EL (cell line): Measurements from ENCODE around the gene ACSL1.
A peak's percentile ranks its signal among the peaks of the same experiment; 100 is the strongest.
"Not testable (repeated sequence)": the region's sequence is repeated elsewhere in the genome, so short reads cannot be mapped to it uniquely, and the experiment has no call there.

Source experiments
- DNase-seq: peaks from one replicate; pipeline ENCODE4 v3.0.0-alpha.2; 2016

ACSL1 gene

GRCh38 chr4:184751585-184751956, 74.2 kb downstream of the ACSL1 start:
- DNase-seq = no peak

- no peak for DNase-seq
These were observed 74.7 kb downstream of the ACSL1 start for GRCh38 chr4:184750926-184751584.

DNA sequence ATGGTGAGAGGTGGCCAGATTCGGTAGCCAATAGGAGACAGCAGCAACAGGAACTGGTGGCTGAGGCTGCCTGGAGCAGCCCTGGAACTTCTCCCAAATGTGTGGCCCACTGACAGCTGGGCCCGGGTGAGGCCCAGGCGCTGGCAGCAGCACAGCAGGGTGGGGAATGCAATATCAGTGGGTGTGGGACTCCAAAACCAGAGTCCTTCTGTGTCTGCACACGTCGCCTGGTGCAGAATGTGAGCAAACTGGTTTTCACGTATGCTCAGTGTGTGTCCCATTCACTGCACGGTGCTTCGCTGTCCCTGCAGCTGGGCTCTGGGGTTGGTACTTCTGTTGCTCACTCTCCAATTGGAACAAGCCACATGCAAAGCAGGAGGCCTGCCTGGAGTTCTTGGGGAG, 77.5 kb downstream of the ACSL1 start:
- DNase-seq = no peak

DNA sequence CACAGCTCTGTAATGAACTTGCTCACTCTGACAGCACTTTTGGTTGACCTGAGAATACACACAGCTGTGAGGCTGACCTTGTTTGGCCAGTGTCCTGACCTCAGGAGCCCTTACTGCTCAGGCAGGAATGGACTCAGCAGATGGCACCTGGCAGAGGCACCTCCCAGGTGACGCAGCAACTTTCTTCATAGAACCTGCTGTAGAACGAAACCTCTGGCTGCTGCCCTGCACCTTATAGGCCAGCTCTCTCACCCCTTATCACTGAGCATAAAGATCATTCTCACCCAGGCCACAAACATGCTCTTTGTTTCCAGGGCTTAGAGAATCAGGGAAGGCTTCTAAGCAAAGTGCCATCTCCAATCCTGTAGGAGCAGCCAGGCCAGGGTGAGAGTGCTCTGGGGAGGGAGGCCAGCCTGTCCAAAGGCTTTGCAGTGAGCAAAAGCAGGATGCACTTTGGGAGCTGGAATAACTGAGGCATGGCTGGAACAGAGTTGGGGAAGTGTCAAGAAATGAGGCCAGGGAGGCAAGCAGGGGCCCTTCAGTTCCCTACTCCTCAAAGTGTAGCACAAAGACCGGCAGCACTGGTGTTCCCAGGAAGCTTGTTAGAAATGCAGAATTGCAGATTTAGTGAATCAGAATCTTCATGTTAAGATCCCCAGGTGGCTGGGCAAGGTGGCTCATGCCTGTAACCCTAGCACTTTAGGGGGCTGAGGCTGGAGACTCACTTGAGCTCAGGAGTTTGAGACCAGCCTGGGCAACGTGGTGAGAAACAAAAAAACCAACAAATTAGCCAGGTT, 78.5 kb downstream of the ACSL1 start:
- no peak for DNase-seq

- peak; percentile 71 for DNase-seq
These were observed 79.7 kb downstream of the ACSL1 start for GRCh38 chr4:184745831-184746795.

- no peak for DNase-seq
These were observed 81.5 kb downstream of the ACSL1 start for GRCh38 chr4:184744236-184744635.

- DNase-seq = no peak
These were observed 82.1 kb downstream of the ACSL1 start for GRCh38 chr4:184743650-184744049.

DNA sequence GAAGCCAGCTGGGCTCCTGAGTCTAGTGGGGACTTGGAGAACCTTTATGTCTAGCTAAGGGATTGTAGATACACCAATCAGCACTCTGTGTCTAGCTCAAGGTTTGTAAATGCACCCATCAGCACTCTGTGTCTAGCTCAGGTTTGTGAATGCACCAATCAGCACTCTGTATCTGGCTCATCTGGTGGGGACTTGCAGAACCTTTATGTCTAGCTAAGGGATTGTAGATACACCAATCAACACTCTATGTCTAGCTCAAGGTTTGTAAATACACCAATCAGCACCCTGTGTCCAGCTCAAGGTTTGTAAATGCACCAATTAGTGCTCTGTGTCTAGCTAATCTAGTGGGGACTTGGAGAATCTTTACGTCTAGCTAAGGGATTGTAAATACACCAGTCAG, 84.1 kb downstream of the ACSL1 start:
- not testable (repeated sequence) for DNase-seq

DNA sequence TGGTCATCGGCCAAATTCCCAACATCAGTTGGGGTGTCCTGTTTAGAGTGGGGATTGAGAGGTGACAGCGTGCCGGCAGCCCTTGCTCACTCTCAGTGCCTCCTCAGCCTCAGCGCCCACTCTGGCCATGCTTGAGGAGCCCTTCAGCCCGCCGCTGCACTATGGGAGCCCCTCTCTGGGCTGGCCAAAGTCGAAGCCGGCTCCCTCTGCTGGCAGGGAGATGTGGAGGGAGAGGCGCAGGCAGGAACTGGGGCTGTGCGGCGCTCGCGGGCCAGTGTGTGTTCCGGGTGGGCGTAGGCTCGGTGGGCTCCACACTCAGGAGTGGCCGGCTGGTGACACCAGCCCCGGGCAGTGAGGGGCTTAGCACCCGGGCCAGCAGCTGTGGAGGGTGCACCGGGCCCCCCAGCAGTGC, 84.8 kb downstream of the ACSL1 start:
- no peak for DNase-seq

- DNase-seq = not testable (repeated sequence)
These were observed 86.2 kb downstream of the ACSL1 start for GRCh38 chr4:184739575-184739974.

- no peak for DNase-seq
These were observed 91.0 kb downstream of the ACSL1 start for GRCh38 chr4:184734758-184735157.

DNA sequence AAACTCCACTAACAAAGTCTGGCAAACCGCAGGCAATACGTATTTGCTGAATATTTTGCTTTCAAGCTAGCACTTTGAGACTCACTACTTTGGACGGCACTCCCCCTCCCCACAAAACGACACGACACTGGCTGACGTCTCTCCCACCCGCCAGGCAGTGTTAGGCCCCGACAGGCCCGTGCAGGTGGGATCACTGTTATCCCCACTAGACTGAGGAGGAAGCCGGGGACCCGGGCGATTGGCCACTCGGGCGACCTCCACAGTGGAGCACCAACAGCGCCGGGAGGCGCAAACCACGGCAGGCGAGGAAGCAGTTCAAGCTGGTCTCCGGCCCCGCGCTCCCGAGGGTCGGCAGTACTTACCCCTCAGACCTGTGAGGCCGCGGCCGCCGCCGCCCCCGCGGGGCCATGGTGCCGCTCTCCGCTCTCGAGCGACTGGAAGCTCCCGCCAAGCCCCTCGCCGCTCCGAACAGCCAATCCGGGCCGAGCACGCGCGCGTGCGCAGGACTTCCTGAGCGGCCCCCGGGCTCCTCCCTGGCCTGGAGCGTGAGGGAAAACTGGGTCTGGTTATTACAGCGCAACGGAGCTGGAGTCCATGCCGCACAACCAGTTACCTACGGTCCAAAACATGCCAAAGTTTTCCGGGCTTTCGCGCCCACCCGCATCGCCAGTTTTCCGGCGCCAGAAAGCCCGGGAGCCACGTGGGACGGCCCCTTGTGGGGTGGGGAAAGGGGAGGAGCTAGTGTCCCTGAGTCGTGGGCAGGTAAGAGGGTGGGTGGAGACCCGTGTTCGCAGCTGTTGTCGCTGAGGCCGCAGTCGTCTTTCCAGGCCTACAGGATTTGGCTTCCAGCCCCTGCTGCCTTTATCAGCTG, 91.9 kb downstream of the ACSL1 start, which contains the start of gene CENPU:
CENPU (minus strand) TSS at position 443 of the 871 bp plus-strand sequence; CDS start at position 409, 34 bp downstream.
- DNase-seq = peak; percentile 98

DNA sequence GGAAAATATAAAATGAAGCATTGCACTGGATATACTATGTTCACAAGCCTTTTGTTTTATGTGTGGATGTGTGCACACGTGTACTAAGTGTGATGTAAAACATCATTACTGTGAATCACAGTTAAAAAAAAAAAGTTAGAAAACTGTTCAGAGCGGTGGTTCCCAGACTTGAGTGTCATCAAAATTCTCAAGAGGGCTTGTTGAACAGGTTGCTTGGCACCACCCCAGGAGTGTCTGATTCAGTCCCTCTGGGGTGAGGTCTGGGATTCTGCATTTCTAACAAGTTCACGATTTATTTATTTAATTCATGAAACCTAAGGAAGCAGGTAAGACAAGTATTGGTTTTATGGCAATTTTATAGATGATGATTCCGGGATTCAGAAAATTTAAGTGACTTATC, 93.6 kb downstream of the ACSL1 start:
- DNase-seq = peak; percentile 53

GRCh38 chr4:184731056-184731455, 94.7 kb downstream of the ACSL1 start:
- DNase-seq = no peak

- no peak for DNase-seq
These were observed 95.8 kb downstream of the ACSL1 start for GRCh38 chr4:184729946-184730345.

- DNase-seq = no peak
These were observed 96.9 kb downstream of the ACSL1 start for GRCh38 chr4:184728858-184729257.

GRCh38 chr4:184727430-184727829, 98.3 kb downstream of the ACSL1 start:
- DNase-seq = no peak

- no peak for DNase-seq
These were observed 103.0 kb downstream of the ACSL1 start for GRCh38 chr4:184722798-184723197.

- no peak for DNase-seq
These were observed 104.5 kb downstream of the ACSL1 start for GRCh38 chr4:184721254-184721653.

DNA sequence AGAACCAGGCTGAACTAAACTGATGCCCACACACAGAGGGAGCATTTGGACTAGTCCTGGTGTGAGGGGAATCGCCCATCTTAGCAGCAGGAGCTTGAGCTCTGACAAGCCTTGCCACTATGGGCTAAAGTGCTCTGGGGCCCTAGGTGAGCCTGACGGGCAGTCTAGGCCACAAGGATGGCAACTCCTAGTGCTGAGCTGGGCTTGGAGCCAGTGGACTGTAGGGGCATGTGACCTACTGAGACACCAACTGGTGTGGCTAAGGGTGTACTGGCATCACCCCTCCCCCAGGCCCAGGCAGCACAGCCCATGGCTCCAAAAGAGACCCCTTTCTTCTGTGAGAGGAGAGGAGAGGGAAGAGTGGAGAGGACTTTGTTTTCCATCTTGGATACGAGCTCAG, 106.4 kb downstream of the ACSL1 start:
- DNase-seq = no peak

- DNase-seq = peak; percentile 10
These were observed 110.2 kb downstream of the ACSL1 start for GRCh38 chr4:184715526-184715925.

DNA sequence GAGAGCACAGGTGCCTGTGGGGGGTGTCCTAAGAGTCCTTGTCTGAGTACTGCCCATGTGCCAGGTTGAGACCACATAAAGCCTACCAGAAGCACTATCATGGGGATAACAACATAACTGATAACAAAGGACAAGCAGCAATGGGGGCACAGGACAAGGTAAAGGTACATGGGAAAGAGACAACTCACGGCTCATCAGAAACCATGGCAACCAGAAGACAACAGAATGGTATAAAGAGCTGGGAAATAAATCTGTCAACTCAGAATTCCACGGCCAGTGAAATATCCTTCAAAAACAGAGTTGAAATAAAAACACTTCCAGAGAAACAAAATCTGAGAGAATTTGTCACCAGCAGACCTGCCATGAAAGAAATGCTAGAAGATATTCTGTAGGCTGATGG, 111.9 kb downstream of the ACSL1 start:
- no peak for DNase-seq
